ENCODE results near the gene VAMP4. TPM values are rescaled to one million over a fixed set of nuclear protein-coding genes. Genes with fewer than 3 reads are reported as not detected.
"Not testable (repeated sequence)": the region's sequence is repeated elsewhere in the genome, so short reads cannot be mapped to it uniquely, and the experiment has no call there.

VAMP4 gene
- total RNA-seq, 1 donor from 2014 or later: 8.4 TPM

- no peaks in the 10 kb centered on the region for H3K4me1 Mint-ChIP-seq (ENCODE audit: low read depth, unreplicated experiment)
- no peaks in the 10 kb centered on the region for H3K9me3 Mint-ChIP-seq (ENCODE audit: unreplicated experiment)
- H3K27ac Mint-ChIP-seq (ENCODE audit: unreplicated experiment): no peak overlapping the region
- no peaks in the 10 kb centered on the region for H3K27me3 Mint-ChIP-seq (ENCODE audit: unreplicated experiment)
- no peak for TF ChIP-seq CTCF (IDR thresholded peaks at IDR 0.05; ENCODE audit: partially characterized antibody, unreplicated experiment)
- H3K36me3 Mint-ChIP-seq (ENCODE audit: unreplicated experiment): no peaks in the 10 kb centered on the region
- no peak overlapping the region for H3K4me3 Mint-ChIP-seq (ENCODE audit: unreplicated experiment)
- no peak for DNase-seq
Measured at GRCh38 chr1:171663036-171663853, 78.6 kb downstream of the VAMP4 start.

GRCh38 chr1:171661076-171661650 lies 80.7 kb downstream of the VAMP4 start:
- TF ChIP-seq CTCF (IDR thresholded peaks at IDR 0.05; ENCODE audit: partially characterized antibody, unreplicated experiment): no peak
- Mint-ChIP-seq H3K9me3 (ENCODE audit: unreplicated experiment) (no peaks in the 10 kb centered on the region), H3K27ac (ENCODE audit: unreplicated experiment) (no peak overlapping the region), H3K4me3 (ENCODE audit: unreplicated experiment) (no peak overlapping the region), H3K4me1 (ENCODE audit: low read depth, unreplicated experiment) (peaks cover 9% of the 10 kb centered on the region), H3K36me3 (ENCODE audit: unreplicated experiment) (no peaks in the 10 kb centered on the region), H3K27me3 (ENCODE audit: unreplicated experiment) (peaks cover 3% of the 10 kb centered on the region)
- DNase-seq: no peak

GRCh38 chr1:171656206-171656605 lies 85.7 kb downstream of the VAMP4 start:
- not testable (repeated sequence) for H3K27me3 Mint-ChIP-seq (ENCODE audit: unreplicated experiment); H3K9me3 Mint-ChIP-seq (ENCODE audit: unreplicated experiment); H3K27ac Mint-ChIP-seq (ENCODE audit: unreplicated experiment); DNase-seq; H3K36me3 Mint-ChIP-seq (ENCODE audit: unreplicated experiment); H3K4me3 Mint-ChIP-seq (ENCODE audit: unreplicated experiment)
- peaks cover 11% of the 10 kb centered on the region for H3K4me1 Mint-ChIP-seq (ENCODE audit: low read depth, unreplicated experiment)

- no peak for DNase-seq
- Mint-ChIP-seq H3K4me3 (ENCODE audit: unreplicated experiment) (no peak overlapping the region), H3K27ac (ENCODE audit: unreplicated experiment) (no peak overlapping the region), H3K9me3 (ENCODE audit: unreplicated experiment) (peaks cover 2% of the 10 kb centered on the region), H3K4me1 (ENCODE audit: low read depth, unreplicated experiment) (peaks cover 11% of the 10 kb centered on the region), H3K36me3 (ENCODE audit: unreplicated experiment) (no peaks in the 10 kb centered on the region), H3K27me3 (ENCODE audit: unreplicated experiment) (peaks cover 3% of the 10 kb centered on the region)
- no peak for TF ChIP-seq CTCF (IDR thresholded peaks at IDR 0.05; ENCODE audit: partially characterized antibody, unreplicated experiment)
Measured at GRCh38 chr1:171655746-171656116, 86.1 kb downstream of the VAMP4 start.

GRCh38 chr1:171654942-171655745 lies 86.7 kb downstream of the VAMP4 start:
- peak; percentile 62 for TF ChIP-seq CTCF (IDR thresholded peaks at IDR 0.05; ENCODE audit: partially characterized antibody, unreplicated experiment)
- Mint-ChIP-seq H3K36me3 (ENCODE audit: unreplicated experiment) (no peaks in the 10 kb centered on the region), H3K27ac (ENCODE audit: unreplicated experiment) (no peak overlapping the region), H3K9me3 (ENCODE audit: unreplicated experiment) (peaks cover 2% of the 10 kb centered on the region), H3K27me3 (ENCODE audit: unreplicated experiment) (peaks cover 3% of the 10 kb centered on the region), H3K4me1 (ENCODE audit: low read depth, unreplicated experiment) (peaks cover 11% of the 10 kb centered on the region), H3K4me3 (ENCODE audit: unreplicated experiment) (no peak overlapping the region)
- DNase-seq: peak; percentile 80
